LNCaP clone FGC (cell line): ENCODE measurements around the gene GALNT9.
"Not testable (repeated sequence)": the region's sequence is repeated elsewhere in the genome, so short reads cannot be mapped to it uniquely, and the experiment has no call there.

Experiments
- DNase-seq: peaks from one replicate; pipeline ENCODE4 v3.0.0-alpha.2; 2011; ENCODE audit warnings: low read depth
- H3K4me3 ChIP-seq: 2 replicates; pipeline ENCODE4 v1.5.1; 2011; ENCODE audit warnings: mild to moderate bottlenecking, low read depth, low read length, control low read depth
- CTCF ChIP-seq: IDR thresholded peaks from 2 replicates; pipeline ENCODE4 v1.5.1; 2012; ENCODE audit warnings: mild to moderate bottlenecking; ENCODE audit not compliant: control insufficient read depth, insufficient read depth; ENCODE audit errors: extremely low read depth

The GALNT9 gene

GRCh38 chr12:132197581-132198354, 131.6 kb downstream of the GALNT9 start:
- no peak overlapping the region for H3K4me3 ChIP-seq
- no peak for DNase-seq
- TF ChIP-seq CTCF = no peak

- no peak for DNase-seq
- no peak for TF ChIP-seq CTCF
- no peak overlapping the region for H3K4me3 ChIP-seq
Observed at GRCh38 chr12:132196873-132197390, 132.5 kb downstream of the GALNT9 start.

- H3K4me3 ChIP-seq = no peak overlapping the region
- DNase-seq = no peak
- TF ChIP-seq CTCF = no peak
Observed at GRCh38 chr12:132196038-132196872, 133.1 kb downstream of the GALNT9 start.

- DNase-seq, H3K4me3 ChIP-seq: not testable (repeated sequence)
Observed at GRCh38 chr12:132195242-132195641, 134.1 kb downstream of the GALNT9 start.

GRCh38 chr12:132194556-132194955, 134.8 kb downstream of the GALNT9 start:
- DNase-seq = no peak
- TF ChIP-seq CTCF = no peak
- no peak overlapping the region for H3K4me3 ChIP-seq

- TF ChIP-seq CTCF = peak; percentile 16; the same call in 1 of the 2 replicates
- DNase-seq = no peak
- H3K4me3 ChIP-seq = no peak overlapping the region
Observed at GRCh38 chr12:132194056-132194455, 135.3 kb downstream of the GALNT9 start.
